HG03045 (cell line): Measurements from ENCODE around the gene LAMB3.

Experiments
- ATAC-seq: cut with Tn5 transposase; IDR thresholded peaks from one replicate; pipeline ENCODE4 v1.9.1; 2021; ENCODE audit warnings: mild to moderate bottlenecking, moderate library complexity; ENCODE audit not compliant: unreplicated experiment

The LAMB3 gene

GRCh38 chr1:209600541-209600940 is 51.7 kb downstream of the LAMB3 start:
- no peak for ATAC-seq

- no peak for ATAC-seq
Observed at GRCh38 chr1:209598227-209598626, 54.0 kb downstream of the LAMB3 start.

- ATAC-seq = no peak
Observed at GRCh38 chr1:209597499-209597898, 54.7 kb downstream of the LAMB3 start.

- ATAC-seq = no peak
Observed at GRCh38 chr1:209595599-209596285, 56.5 kb downstream of the LAMB3 start.

GRCh38 chr1:209595028-209595427 is 57.2 kb downstream of the LAMB3 start:
- ATAC-seq = no peak

GRCh38 chr1:209594440-209594839 is 57.8 kb downstream of the LAMB3 start:
- ATAC-seq = no peak

- no peak for ATAC-seq
Observed at GRCh38 chr1:209593747-209594146, 58.5 kb downstream of the LAMB3 start.

GRCh38 chr1:209590405-209590804 is 61.8 kb downstream of the LAMB3 start:
- no peak for ATAC-seq

GRCh38 chr1:209589863-209590262 is 62.4 kb downstream of the LAMB3 start:
- no peak for ATAC-seq

- no peak for ATAC-seq
Observed at GRCh38 chr1:209589440-209589839, 62.8 kb downstream of the LAMB3 start.

- no peak for ATAC-seq
Observed at GRCh38 chr1:209587789-209588188, 64.4 kb downstream of the LAMB3 start.

- ATAC-seq = no peak
Observed at GRCh38 chr1:209586221-209586740, 65.9 kb downstream of the LAMB3 start.

- no peak for ATAC-seq
Observed at GRCh38 chr1:209585672-209586071, 66.6 kb downstream of the LAMB3 start.

GRCh38 chr1:209585197-209585596 is 67.0 kb downstream of the LAMB3 start:
- no peak for ATAC-seq

- no peak for ATAC-seq
Observed at GRCh38 chr1:209584231-209584672, 68.0 kb downstream of the LAMB3 start.

- ATAC-seq = no peak
Observed at GRCh38 chr1:209583408-209583807, 68.8 kb downstream of the LAMB3 start, which contains the start of gene CAMK1G. CAMK1G (plus strand) TSS chr1:209583714; CDS start chr1:209594984, 11,270 bp downstream.

GRCh38 chr1:209580577-209580976 is 71.6 kb downstream of the LAMB3 start:
- ATAC-seq = no peak

- ATAC-seq = no peak
Observed at GRCh38 chr1:209577346-209577745, 74.9 kb downstream of the LAMB3 start.

- ATAC-seq = peak; percentile 85
Observed at GRCh38 chr1:209576392-209577197, 75.6 kb downstream of the LAMB3 start.

- ATAC-seq = no peak
Observed at GRCh38 chr1:209570743-209571142, 81.5 kb downstream of the LAMB3 start.

- ATAC-seq = no peak
Observed at GRCh38 chr1:209569455-209570207, 82.6 kb downstream of the LAMB3 start.
